GM10266 (cell line): Measurements from ENCODE around the gene ATP9A.

Experiments
- DNase-seq: peaks from one replicate; pipeline ENCODE4 v3.0.0; 2012; ENCODE audit errors: extremely low spot score
- CTCF ChIP-seq: IDR thresholded peaks from 2 replicates; pipeline ENCODE4 v1.5.1; 2012; ENCODE audit warnings: mild to moderate bottlenecking, low read depth; ENCODE audit not compliant: control insufficient read depth, insufficient read depth; ENCODE audit errors: missing control alignments

Gene ATP9A

DNA sequence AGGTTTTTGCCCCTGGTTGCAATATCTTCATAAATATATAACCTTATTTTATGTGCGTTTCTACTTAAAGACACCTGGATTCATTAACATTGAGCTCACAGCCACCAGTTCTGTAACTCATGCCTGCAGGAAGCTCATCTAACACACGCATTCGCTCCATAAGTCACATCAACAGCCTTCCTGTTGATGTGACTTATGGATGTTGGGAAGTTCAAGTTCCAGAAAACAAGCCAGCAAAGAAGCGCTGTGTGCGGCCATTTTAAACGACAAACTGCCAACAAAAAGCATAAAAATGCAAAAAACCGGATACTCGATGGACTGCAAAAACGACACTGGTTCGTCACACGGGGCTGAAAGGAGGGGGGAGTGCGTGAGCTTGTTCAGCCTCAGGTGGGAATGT lies 147.8 kb downstream of the ATP9A start:
- no peak for DNase-seq
- TF ChIP-seq CTCF, result no peak

GRCh38 chr20:51616060-51616459 lies 152.1 kb downstream of the ATP9A start:
- no peak for DNase-seq
- TF ChIP-seq CTCF, result no peak

- no peak for DNase-seq
Observed at GRCh38 chr20:51614687-51615086, 153.5 kb downstream of the ATP9A start.

GRCh38 chr20:51613580-51613979 lies 154.6 kb downstream of the ATP9A start:
- DNase-seq, result no peak
- TF ChIP-seq CTCF, result no peak

More at GRCh38 chr20:51614687-51615086, 153.5 kb downstream of the ATP9A start:
- TF ChIP-seq CTCF, result no peak

GRCh38 chr20:51612896-51613295 lies 155.3 kb downstream of the ATP9A start:
- no peak for DNase-seq
- no peak for TF ChIP-seq CTCF

DNA sequence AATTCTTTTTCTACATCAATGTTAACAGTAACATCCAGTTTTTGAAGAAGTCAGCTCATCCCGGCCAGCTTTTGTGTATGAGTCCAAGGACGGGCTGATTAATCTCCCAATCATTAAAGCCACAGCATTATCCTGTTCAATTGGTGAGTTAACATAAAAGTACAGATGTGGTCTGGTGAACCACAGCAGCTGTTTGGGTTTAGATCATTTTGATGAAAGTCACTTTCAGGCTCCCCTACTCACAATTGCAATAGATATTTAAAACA lies 156.6 kb downstream of the ATP9A start:
- no peak for TF ChIP-seq CTCF
- DNase-seq, result no peak

GRCh38 chr20:51610761-51611624 lies 157.2 kb downstream of the ATP9A start:
- DNase-seq, result no peak
- no peak for TF ChIP-seq CTCF
